Upper lobe of left lung (tissue), 4 donors: ENCODE data around the gene SMIM13.

Experiments
- CTCF ChIP-seq, 6 experiments: fragments of 450-650 bp in 4 of 6; fragments of 200-600 bp in 2 of 6; sonication (generic) in 2 of 6; IDR thresholded peaks; one replicate each; pipeline ENCODE4 v1.5.1; 2016 to 2019; ENCODE audit warnings: antibody characterized with exemption in 6 of 6
- POLR2A ChIP-seq, 4 donors: fragments of 450-650 bp; IDR thresholded peaks; one replicate each; pipeline ENCODE4 v1.5.1; 2016 to 2017; ENCODE audit warnings: antibody characterized with exemption in 4 of 4, mild to moderate bottlenecking in 2 of 4
- POLR2AphosphoS5 ChIP-seq, 2 donors: sonication (generic); formaldehyde crosslinking; IDR thresholded peaks; one replicate each; pipeline ENCODE4 v1.5.1; 2017; ENCODE audit warnings: antibody characterized with exemption in 2 of 2

DNA sequence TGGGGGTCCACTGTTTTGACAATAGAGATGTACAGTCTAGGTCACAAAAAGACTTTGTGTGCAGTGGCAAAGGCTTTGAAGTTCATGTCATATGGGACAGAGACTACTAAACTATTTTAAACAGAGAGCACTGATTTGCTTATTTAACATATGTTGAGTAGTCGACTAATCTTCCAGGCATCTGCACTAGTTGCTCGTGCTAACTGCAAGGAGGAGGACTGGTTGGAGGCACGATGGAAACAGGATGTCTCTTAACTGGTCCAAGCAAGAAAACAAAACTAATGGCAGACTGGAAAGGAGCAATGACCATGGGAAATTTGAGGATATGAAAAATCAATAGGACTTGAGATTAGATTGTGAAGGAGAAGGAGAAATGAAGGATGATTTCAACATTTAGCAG lies 46.4 kb downstream of the SMIM13 start:
- TF ChIP-seq CTCF (IDR thresholded peaks at IDR 0.05) = no peak
- no peak for TF ChIP-seq POLR2AphosphoS5 (IDR thresholded peaks at IDR 0.05)
- no peak for TF ChIP-seq POLR2A (IDR thresholded peaks at IDR 0.05)
